HG03159 (cell line): Measurements from ENCODE around the gene GALNT9.

Source experiments
- ATAC-seq: cut with Tn5 transposase; IDR thresholded peaks from one replicate; pipeline ENCODE4 v1.9.1; 2021; ENCODE audit warnings: mild to moderate bottlenecking, moderate library complexity; ENCODE audit not compliant: unreplicated experiment

Gene GALNT9

GRCh38 chr12:132344601-132345000 lies 15.2 kb upstream of the GALNT9 start:
- no peak for ATAC-seq

DNA sequence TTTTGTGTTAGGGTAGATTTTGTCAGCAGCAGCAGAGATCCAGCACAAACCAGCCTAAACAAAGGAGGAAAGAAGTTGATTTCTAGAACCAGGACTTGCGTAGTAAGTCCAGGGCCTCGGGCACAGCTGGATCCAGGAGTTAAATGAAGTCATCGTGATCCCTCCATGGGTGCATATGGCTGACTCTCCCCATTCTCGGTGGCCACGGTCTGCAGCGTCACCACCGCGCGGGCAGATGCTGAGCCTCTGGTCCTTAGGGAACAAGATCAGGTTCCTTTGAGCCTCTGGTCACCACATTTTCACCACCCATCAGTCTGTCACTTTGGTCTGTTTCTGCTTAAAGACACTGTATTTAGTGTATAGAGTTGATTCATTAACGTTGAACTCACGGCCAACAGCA lies 14.8 kb upstream of the GALNT9 start:
- no peak for ATAC-seq

GRCh38 chr12:132343294-132344004 lies 14.1 kb upstream of the GALNT9 start:
- no peak for ATAC-seq

DNA sequence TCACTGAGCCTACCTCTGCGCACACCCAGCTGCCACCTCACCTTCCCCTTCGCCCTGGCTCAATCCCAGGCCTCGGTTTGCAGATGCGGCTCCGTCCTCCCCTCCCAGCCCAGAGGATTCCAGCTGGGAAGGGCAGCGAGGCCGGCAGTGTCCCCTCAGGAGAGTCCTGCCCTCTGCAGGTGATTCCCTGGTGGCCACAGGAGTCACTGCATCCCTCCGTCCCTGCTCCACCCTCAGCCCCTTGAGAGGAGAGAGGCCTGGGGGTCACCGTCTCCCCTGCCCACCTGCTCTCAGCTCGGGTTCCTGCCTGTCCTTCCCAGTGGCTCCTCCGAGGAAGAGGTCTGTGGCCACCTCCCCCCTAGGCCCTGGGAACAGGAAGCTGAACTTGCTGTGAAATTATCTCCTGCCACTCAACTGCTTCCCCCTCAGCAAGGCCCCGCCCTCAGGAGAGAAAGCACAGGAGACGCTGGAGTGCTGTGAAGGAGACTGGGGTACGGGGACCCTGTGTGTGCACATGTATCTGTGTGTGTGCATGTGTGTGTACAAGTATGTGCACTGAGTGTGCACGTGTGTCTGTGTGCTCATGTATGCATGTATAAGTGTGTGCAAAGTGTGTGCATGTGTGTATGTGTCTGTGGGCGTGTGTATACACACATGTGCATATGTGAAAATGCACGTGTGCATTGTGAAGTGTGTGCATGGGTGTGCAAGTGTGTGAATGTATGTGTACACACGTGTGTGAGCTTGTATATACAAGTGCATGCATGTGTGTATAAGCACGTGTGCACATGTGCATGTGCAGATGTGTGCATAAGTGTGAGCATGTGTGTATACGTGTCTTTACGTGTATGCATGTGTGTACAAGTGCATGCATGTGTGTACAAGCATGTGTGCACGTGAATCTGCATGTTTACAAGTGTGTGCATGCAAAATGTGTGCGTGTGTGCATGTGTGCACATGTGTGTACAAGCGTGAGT lies 13.2 kb upstream of the GALNT9 start:
- no peak for ATAC-seq

- no peak for ATAC-seq
Measured at GRCh38 chr12:132341318-132342050, 12.1 kb upstream of the GALNT9 start.

- ATAC-seq = no peak
Measured at GRCh38 chr12:132340266-132341035, 11.1 kb upstream of the GALNT9 start.

DNA sequence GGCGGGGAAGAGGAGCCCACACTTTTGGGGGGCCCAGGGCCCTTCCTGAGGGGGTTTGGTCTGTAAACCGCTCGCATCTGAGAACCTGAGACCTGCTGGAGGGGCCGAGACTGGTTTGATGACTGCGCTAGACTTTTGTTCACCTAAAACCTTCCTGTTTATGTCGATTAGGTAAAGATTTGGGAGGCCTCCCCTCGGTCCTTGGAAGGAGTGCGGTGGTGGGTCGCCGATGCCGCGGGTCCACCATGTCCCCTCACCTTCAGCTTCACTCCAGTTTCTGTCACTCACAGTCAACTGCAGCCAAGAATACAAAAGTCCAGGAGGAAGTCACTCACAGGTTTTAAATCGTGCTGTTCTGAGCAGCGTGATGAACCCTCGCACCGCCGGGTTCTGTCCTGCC lies 10.5 kb upstream of the GALNT9 start:
- no peak for ATAC-seq

GRCh38 chr12:132338781-132339180 lies 9.4 kb upstream of the GALNT9 start:
- ATAC-seq = no peak

GRCh38 chr12:132338311-132338710 lies 8.9 kb upstream of the GALNT9 start:
- ATAC-seq = no peak

DNA sequence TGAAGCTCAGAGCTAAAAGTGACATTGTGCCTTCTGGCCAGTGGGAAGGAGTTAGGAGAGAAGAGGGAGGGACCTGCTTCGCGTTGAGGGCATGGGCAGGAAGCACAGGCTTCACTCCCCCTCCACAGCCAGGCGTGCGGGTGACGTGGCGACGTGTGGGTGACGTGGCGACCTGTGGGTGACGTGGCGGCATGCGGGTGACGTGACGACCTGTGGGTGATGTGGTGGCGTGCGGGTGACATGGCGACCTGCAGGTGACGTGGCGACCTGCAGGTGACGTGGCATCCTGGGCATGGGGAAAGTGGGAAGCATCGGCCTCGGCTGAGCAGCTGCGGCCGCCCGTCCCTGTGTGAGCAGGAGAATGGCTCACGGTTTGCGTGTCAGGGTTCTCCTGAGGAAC lies 8.2 kb upstream of the GALNT9 start:
- no peak for ATAC-seq

DNA sequence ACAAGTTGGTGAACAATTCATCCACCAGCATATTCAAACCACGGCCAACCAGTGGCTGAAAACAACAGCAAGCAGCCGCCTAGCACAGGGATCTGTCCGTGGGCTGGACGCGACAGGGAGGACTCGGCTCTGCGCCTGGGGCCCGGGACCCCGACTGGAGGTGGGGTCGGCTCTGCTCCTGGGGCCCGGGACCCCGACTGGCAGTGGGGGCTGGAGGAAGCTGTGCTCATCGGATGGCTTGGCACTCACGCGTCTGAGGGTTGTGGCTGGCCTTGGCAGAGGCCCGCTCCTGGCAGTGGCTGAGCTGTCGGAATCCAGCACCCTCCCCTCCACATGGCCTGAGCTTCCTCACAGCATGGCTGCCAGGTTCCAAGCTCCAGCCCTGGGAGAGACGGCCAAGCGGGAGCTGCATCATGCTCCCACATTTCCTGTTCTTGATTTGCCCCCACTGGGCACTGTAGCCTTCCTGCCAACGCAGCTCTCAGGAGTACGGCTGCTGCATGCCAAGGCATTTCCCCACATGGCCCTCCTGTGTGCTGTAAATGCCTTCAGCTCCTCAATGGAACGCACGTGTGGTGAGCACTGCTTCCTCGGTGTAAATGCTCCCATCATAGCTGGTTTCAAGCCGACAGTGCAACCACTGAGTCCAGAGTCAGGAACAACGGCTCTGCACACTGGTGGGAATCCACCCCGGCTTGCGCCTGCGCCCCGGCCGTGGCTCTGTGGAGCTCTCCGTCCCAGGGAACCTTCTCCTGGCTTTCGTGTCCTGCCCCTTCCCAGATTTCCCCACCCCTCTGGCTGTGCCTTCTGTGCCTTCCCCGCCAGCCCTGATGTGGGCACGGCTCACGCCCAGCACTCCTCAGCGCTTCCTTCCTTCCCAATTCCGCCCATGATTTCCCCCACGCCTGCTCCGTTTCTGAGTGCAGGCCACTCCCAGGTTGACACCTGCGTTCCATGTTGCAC lies 7.3 kb upstream of the GALNT9 start:
- no peak for ATAC-seq

GRCh38 chr12:132335179-132335756 lies 5.9 kb upstream of the GALNT9 start:
- no peak for ATAC-seq

- no peak for ATAC-seq
Measured at GRCh38 chr12:132333766-132334165, 4.4 kb upstream of the GALNT9 start.

DNA sequence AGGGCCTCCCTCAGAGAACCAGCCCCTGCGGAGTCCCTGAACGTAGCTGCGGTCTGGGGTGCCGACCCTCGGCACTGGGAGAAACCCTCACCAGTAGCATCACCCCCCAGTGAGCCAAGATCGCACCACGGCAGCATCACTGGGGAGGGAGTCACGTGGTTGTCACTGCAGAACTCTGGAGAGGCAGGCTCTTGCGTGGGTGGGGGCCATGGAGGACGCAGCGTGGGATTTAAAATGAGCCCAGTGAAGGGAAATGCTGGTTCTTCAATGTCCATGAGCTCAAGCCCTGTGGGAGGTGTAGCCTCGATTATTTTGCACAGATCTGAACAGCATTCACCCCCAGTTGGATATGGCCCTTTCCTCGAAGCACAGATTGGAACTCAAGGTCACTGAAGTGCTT lies 3.9 kb upstream of the GALNT9 start:
- no peak for ATAC-seq

DNA sequence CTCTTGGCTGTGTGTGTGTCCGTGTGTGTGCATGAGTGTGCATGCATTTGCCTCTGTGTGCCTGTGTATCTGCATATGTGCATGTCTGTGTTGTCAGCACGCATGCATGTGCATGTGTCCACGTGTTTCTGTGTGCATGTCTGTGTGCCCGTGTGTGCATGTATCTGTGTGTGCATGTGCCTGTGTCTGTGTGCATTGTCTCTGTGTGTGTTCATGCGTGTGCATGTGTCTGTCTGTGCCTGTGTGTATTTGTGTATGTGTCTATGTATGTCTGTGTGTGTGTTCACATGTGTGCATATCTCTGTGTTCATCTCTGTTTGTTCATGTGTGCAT lies 1.1 kb upstream of the GALNT9 start:
- ATAC-seq = no peak

DNA sequence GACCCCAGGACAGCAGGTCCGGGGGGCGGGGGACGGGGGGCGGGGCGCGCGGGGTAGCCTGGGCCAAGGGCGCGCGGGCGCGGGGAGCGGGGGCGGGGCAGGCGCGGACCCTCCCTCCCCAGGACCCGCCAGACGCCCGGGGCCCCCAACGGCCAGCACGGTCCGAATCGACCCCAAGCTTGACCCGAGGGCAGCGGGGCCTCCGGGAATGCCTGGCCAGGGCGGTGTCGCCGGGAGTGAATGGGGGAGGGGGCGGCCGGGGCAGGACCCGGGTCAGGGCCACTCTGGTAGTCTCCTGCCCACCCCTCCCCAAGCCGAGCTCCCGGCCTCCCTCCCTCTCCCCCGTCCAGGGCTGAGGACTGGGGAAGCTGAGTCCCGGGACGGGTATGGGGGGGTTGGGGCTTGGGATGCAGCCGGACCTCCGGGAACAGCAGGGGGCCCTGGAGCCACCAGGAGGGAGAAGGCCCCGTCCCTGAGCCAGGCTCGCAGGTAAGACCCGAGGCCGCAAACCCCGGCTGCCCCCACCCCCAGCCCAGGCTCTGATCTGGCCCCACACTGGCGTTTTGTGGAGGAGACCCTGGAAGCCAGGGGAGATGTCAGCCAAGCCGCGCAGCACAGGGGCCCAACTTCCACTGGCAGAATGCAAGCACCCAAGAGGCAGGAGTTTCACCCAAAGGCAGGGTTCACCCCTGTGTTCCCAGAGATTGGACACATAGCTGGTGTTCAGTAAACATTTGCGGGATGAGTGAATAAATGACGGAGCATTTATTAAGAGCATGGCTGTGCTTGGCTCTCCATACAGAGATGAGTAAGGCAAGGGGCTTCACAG lies 545 bp upstream of the GALNT9 start:
- no peak for ATAC-seq

DNA sequence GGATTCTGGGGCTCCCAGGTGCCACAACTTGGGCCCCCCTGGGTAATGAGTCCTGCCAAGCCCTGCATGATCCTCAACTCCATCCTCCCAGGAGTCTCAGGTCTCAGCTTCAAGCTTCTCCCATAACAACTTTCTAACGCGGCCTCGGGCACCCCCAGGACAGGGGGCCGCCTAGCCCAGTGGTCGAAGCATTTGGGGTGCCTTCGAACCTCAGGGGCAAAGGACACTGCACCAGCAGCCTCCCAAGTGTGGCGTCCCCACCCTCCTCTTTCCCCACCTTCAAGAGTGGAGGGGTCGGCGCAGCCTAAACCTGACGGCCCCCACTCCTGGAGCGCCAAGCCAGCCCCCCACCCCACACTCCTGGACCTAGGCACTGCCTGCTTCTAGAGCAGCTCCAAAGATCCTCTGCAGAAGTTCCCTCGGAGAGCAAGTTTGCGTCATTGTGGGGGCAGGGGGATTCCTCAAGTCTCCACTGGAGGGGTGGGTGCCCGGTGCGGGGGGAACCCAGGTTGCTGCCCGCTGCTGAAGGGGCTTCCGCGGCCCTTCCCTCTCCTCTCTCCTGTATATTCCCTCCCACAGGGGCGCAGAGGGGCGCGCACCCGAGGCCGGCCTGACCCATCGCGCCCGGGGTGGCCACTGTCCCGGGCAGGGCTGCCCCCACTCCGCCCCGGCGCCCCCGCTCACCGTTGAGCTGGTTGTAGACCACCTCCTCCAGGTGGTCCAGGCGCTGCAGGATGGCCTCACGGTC lies 933 bp downstream of the GALNT9 start:
- no peak for ATAC-seq
